Uterus (tissue), 4 donors: ENCODE results near the gene PAIP2B. TPM values are rescaled to one million over a fixed set of nuclear protein-coding genes. Genes with fewer than 3 reads are reported as not detected.

ENCODE experiments used
- DNase-seq, 2 donors: peaks; one replicate each; pipeline ENCODE4 v3.0.0-alpha.2; 2019 to 2020
- H3K27ac ChIP-seq, 2 donors: fragments of 200-600 bp; sonication (generic); 1 replicate in 1 of 2; 2 replicates in 1 of 2; pipeline ENCODE4 v1.5.1; 2016 to 2018
- H3K27me3 ChIP-seq, 2 donors: fragments of 200-600 bp; sonication (generic); one replicate each; pipeline ENCODE4 v1.5.1; 2018 to 2019; ENCODE audit warnings: control low read depth in 1 of 2
- H3K36me3 ChIP-seq, 2 donors: fragments of 200-600 bp; sonication (generic); one replicate each; pipeline ENCODE4 v1.5.1; 2019; ENCODE audit warnings: control low read depth in 1 of 2
- H3K4me1 ChIP-seq, 2 donors: fragments of 200-600 bp; sonication (generic); one replicate each; pipeline ENCODE4 v1.5.1; 2018 to 2019; ENCODE audit warnings: control low read depth in 1 of 2
- H3K4me3 ChIP-seq, 2 donors: fragments of 200-600 bp; sonication (generic); 1 replicate in 1 of 2; 2 replicates in 1 of 2; pipeline ENCODE4 v1.5.1; 2018 to 2019; ENCODE audit warnings: mild to moderate bottlenecking in 1 of 2
- H3K9me3 ChIP-seq, 2 donors: fragments of 200-600 bp; sonication (generic); one replicate each; pipeline ENCODE4 v1.5.1; 2019; ENCODE audit warnings: control low read depth in 1 of 2
- CTCF ChIP-seq, 4 experiments: fragments of 200-600 bp in 2 of 4; fragments of 450-650 bp in 2 of 4; sonication (generic) in 2 of 4; IDR thresholded peaks; one replicate each; pipeline ENCODE4 v1.5.1; 2016 to 2019; ENCODE audit warnings: antibody characterized with exemption in 4 of 4, mild to moderate bottlenecking in 2 of 4, moderate library complexity in 1 of 4
- POLR2A ChIP-seq, 2 donors: fragments of 450-650 bp; IDR thresholded peaks; one replicate each; pipeline ENCODE4 v1.6.1; 2016; ENCODE audit warnings: antibody characterized with exemption in 2 of 2, mild to moderate bottlenecking in 1 of 2, moderate library complexity in 1 of 2
- intact Hi-C: fragments of 100-400 bp; cut with DNase I; formaldehyde crosslinking; loops from one replicate; pipeline ENCODE4 v1.15.1; 2023; ENCODE audit warnings: low total_unique reads
- total RNA-seq, 4 donors: library from RNA; depleted of rRNA in 3 of 4; stranded (reverse); fragments of >200 nt in 3 of 4; gene quantifications; one replicate each; pipeline versions ENCODE4 v1.1.0 to v1.2.4, GENCODE V29; 2014 to 2023
- donor health status: DM: yes; HTN: yes; CAD: no.

The PAIP2B gene
- total RNA-seq, 4 donors from 2014 or later: 3.6 to 12.9 (median 8.7) TPM

- intact Hi-C loops: no loop called here
- no peak for DNase-seq
- Histone ChIP-seq H3K27me3 (no peaks in the 10 kb centered on the region), H3K9me3 (no peaks in the 10 kb centered on the region), H3K27ac (no peak overlapping the region), H3K36me3 (no peaks in the 10 kb centered on the region), H3K4me3 (no peak overlapping the region), H3K4me1 (no peaks in the 10 kb centered on the region)
- no peak for TF ChIP-seq POLR2A (IDR thresholded peaks at IDR 0.05)
- no peak for TF ChIP-seq CTCF (IDR thresholded peaks at IDR 0.05)
Measured at GRCh38 chr2:71155846-71156245, 71.1 kb downstream of the PAIP2B start.

- Histone ChIP-seq H3K27ac (no peak overlapping the region), H3K4me3 (no peak overlapping the region), H3K36me3 (no peaks in the 10 kb centered on the region), H3K4me1 (no peaks in the 10 kb centered on the region), H3K9me3 (no peaks in the 10 kb centered on the region), H3K27me3 (no peaks in the 10 kb centered on the region)
- no peak for DNase-seq
- intact Hi-C loops: no loop called here
- TF ChIP-seq POLR2A (IDR thresholded peaks at IDR 0.05): no peak
- TF ChIP-seq CTCF (IDR thresholded peaks at IDR 0.05): no peak
Measured at GRCh38 chr2:71154798-71155197, 72.1 kb downstream of the PAIP2B start.

- intact Hi-C loops: no loop called here
- no peaks in the 10 kb centered on the region for H3K36me3 ChIP-seq
- no peaks in the 10 kb centered on the region for H3K4me1 ChIP-seq
- no peak overlapping the region for H3K27ac ChIP-seq
- H3K9me3 ChIP-seq: no peaks in the 10 kb centered on the region
- H3K27me3 ChIP-seq: no peaks in the 10 kb centered on the region
- no peak for DNase-seq
- TF ChIP-seq CTCF (IDR thresholded peaks at IDR 0.05): no peak
- TF ChIP-seq POLR2A (IDR thresholded peaks at IDR 0.05): no peak
- H3K4me3 ChIP-seq: no peak overlapping the region
Measured at GRCh38 chr2:71154279-71154678, 72.6 kb downstream of the PAIP2B start.

- intact Hi-C loops: no loop called here
- TF ChIP-seq POLR2A (IDR thresholded peaks at IDR 0.05) (no peak), CTCF (IDR thresholded peaks at IDR 0.05) (no peak)
- Histone ChIP-seq H3K4me3 (no peak overlapping the region), H3K36me3 (no peaks in the 10 kb centered on the region), H3K9me3 (no peaks in the 10 kb centered on the region), H3K4me1 (no peaks in the 10 kb centered on the region), H3K27me3 (no peaks in the 10 kb centered on the region), H3K27ac (no peak overlapping the region)
- DNase-seq: no peak
Measured at GRCh38 chr2:71153585-71154224, 73.2 kb downstream of the PAIP2B start.

- intact Hi-C loops: no loop called here
- H3K27ac ChIP-seq: no peak overlapping the region
Measured at GRCh38 chr2:71151620-71152019, 75.3 kb downstream of the PAIP2B start.

More at GRCh38 chr2:71151620-71152019, 75.3 kb downstream of the PAIP2B start:
- H3K4me3 ChIP-seq: no peak overlapping the region
- no peaks in the 10 kb centered on the region for H3K36me3 ChIP-seq
- no peaks in the 10 kb centered on the region for H3K27me3 ChIP-seq
- no peak for DNase-seq
- TF ChIP-seq CTCF (IDR thresholded peaks at IDR 0.05): no peak
- TF ChIP-seq POLR2A (IDR thresholded peaks at IDR 0.05): no peak
- no peaks in the 10 kb centered on the region for H3K4me1 ChIP-seq
- H3K9me3 ChIP-seq: no peaks in the 10 kb centered on the region
